ENCODE data around the gene ARRDC4.

- TF ChIP-seq CTCF (conservative IDR thresholded peaks at IDR 0.05; ENCODE audit: low read length), result no peak
- TF ChIP-seq EZH2phosphoT487 (IDR thresholded peaks at IDR 0.05; ENCODE audit: borderline replicate concordance, low read depth, low read length), result no peak
Observed at GRCh38 chr15:98002419-98002818, 41.9 kb downstream of the ARRDC4 start.

Measured in OCI-LY7 (cell line).